Progenitor cell of endocrine pancreas (in vitro differentiated cells): ENCODE results near the gene CDH12. TPM values are rescaled to one million over a fixed set of nuclear protein-coding genes. Genes with fewer than 3 reads are reported as not detected.

ENCODE experiments used
- DNase-seq: peaks from one replicate; pipeline ENCODE4 v3.0.0; 2021; ENCODE audit warnings: low spot score; ENCODE audit not compliant: unreplicated experiment
- H3K27ac Mint-ChIP-seq: 2 replicates; pipeline ENCODE4 v1.8.0; 2021; ENCODE audit warnings: mild to moderate bottlenecking, moderate library complexity, mixed read lengths
- H3K27me3 Mint-ChIP-seq: 2 replicates; pipeline ENCODE4 v1.8.0; 2021; ENCODE audit warnings: mixed read lengths
- H3K36me3 Mint-ChIP-seq: 2 replicates; pipeline ENCODE4 v1.8.0; 2022; ENCODE audit warnings: mixed read lengths; ENCODE audit not compliant: insufficient read depth
- H3K4me1 Mint-ChIP-seq: 2 replicates; pipeline ENCODE4 v1.8.0; 2021; ENCODE audit warnings: low read depth, mixed read lengths
- H3K4me3 Mint-ChIP-seq: 2 replicates; pipeline ENCODE4 v1.8.0; 2021; ENCODE audit warnings: low read depth, mild to moderate bottlenecking, moderate library complexity, mixed read lengths
- H3K9me3 Mint-ChIP-seq: 2 replicates; pipeline ENCODE4 v1.8.0; 2021; ENCODE audit warnings: low read depth, mixed read lengths
- CTCF ChIP-seq: fragments of 200-600 bp; sonication (generic); IDR thresholded peaks from one replicate; pipeline ENCODE4 v1.5.0; 2021; ENCODE audit warnings: antibody characterized with exemption, mild to moderate bottlenecking; ENCODE audit not compliant: unreplicated experiment
- total RNA-seq: library from RNA; stranded (reverse); gene quantifications from 2 replicates; pipeline ENCODE4 v1.2.1, GENCODE V29; 2021

Gene CDH12
- total RNA-seq, 1 donor from 2014 or later: 2.8 TPM

GRCh38 chr5:21765406-21765805 lies 1087.7 kb downstream of the CDH12 start:
- DNase-seq: no peak
- no peak for TF ChIP-seq CTCF
- Mint-ChIP-seq H3K27ac (no peak overlapping the region), H3K27me3 (no peaks in the 10 kb centered on the region), H3K9me3 (no peaks in the 10 kb centered on the region), H3K4me1 (peaks cover 3% of the 10 kb centered on the region), H3K36me3 (no peaks in the 10 kb centered on the region), H3K4me3 (no peak overlapping the region)

- H3K27me3 Mint-ChIP-seq: no peaks in the 10 kb centered on the region
- H3K27ac Mint-ChIP-seq: no peak overlapping the region
- H3K4me1 Mint-ChIP-seq: peaks cover 3% of the 10 kb centered on the region
- no peak for TF ChIP-seq CTCF
- no peaks in the 10 kb centered on the region for H3K9me3 Mint-ChIP-seq
- DNase-seq: no peak
- H3K36me3 Mint-ChIP-seq: no peaks in the 10 kb centered on the region
- no peak overlapping the region for H3K4me3 Mint-ChIP-seq
Observed at GRCh38 chr5:21739096-21739495, 1114.0 kb downstream of the CDH12 start.

- DNase-seq: no peak
- H3K27me3 Mint-ChIP-seq: no peaks in the 10 kb centered on the region
- no peaks in the 10 kb centered on the region for H3K36me3 Mint-ChIP-seq
- H3K27ac Mint-ChIP-seq: no peak overlapping the region
- no peak for TF ChIP-seq CTCF
- no peaks in the 10 kb centered on the region for H3K9me3 Mint-ChIP-seq
- H3K4me3 Mint-ChIP-seq: no peak overlapping the region
- no peaks in the 10 kb centered on the region for H3K4me1 Mint-ChIP-seq
Observed at GRCh38 chr5:21723500-21723899, 1129.6 kb downstream of the CDH12 start.

- DNase-seq: no peak
- TF ChIP-seq CTCF: no peak
- no peaks in the 10 kb centered on the region for H3K4me1 Mint-ChIP-seq
- no peak overlapping the region for H3K27ac Mint-ChIP-seq
- H3K4me3 Mint-ChIP-seq: no peak overlapping the region
- H3K36me3 Mint-ChIP-seq: no peaks in the 10 kb centered on the region
- H3K27me3 Mint-ChIP-seq: no peaks in the 10 kb centered on the region
- H3K9me3 Mint-ChIP-seq: peaks cover 5% of the 10 kb centered on the region
Observed at GRCh38 chr5:21711866-21712758, 1141.0 kb downstream of the CDH12 start.

- no peaks in the 10 kb centered on the region for H3K36me3 Mint-ChIP-seq
- no peak overlapping the region for H3K4me3 Mint-ChIP-seq
- no peaks in the 10 kb centered on the region for H3K27me3 Mint-ChIP-seq
- TF ChIP-seq CTCF: no peak
- no peak overlapping the region for H3K27ac Mint-ChIP-seq
- no peaks in the 10 kb centered on the region for H3K4me1 Mint-ChIP-seq
- DNase-seq: no peak
- no peaks in the 10 kb centered on the region for H3K9me3 Mint-ChIP-seq
Observed at GRCh38 chr5:21709770-21710169, 1143.4 kb downstream of the CDH12 start.
